Measurements from ENCODE around the gene DIAPH2.
"Not testable (repeated sequence)": the region's sequence is repeated elsewhere in the genome, so short reads cannot be mapped to it uniquely, and the experiment has no call there.

Gene DIAPH2

GRCh38 chrX:96792047-96792446, 107.4 kb downstream of the DIAPH2 start:
- in situ Hi-C loops (cut with MboI; ENCODE audit: low sequenced_read_pairs), result no loop called here
- H3K27me3 ChIP-seq (ENCODE audit: low read depth), result no peaks in the 10 kb centered on the region
- H3K4me3 ChIP-seq, result no peak overlapping the region
- no peaks in the 10 kb centered on the region for H3K9me3 ChIP-seq
- no peaks in the 10 kb centered on the region for H3K36me3 ChIP-seq (replicated peaks)
- H3K4me1 ChIP-seq, result peaks cover 15% of the 10 kb centered on the region
- no peak for DNase-seq (ENCODE audit: low spot score in 2 of 2)

- H3K9me3 ChIP-seq, result no peaks in the 10 kb centered on the region
- no peak for DNase-seq (ENCODE audit: low spot score in 2 of 2)
- H3K4me1 ChIP-seq, result peaks cover 11% of the 10 kb centered on the region
- H3K4me3 ChIP-seq, result no peak overlapping the region
- in situ Hi-C loops (cut with MboI; ENCODE audit: low sequenced_read_pairs), result no loop called here
- H3K36me3 ChIP-seq (replicated peaks), result no peaks in the 10 kb centered on the region
- no peaks in the 10 kb centered on the region for H3K27me3 ChIP-seq (ENCODE audit: low read depth)
Measured at GRCh38 chrX:96798982-96799381, 114.3 kb downstream of the DIAPH2 start.

GRCh38 chrX:96807318-96807717, 122.7 kb downstream of the DIAPH2 start:
- H3K36me3 ChIP-seq (replicated peaks), result no peaks in the 10 kb centered on the region
- in situ Hi-C loops (cut with MboI; ENCODE audit: low sequenced_read_pairs), result no loop called here
- H3K4me3 ChIP-seq, result no peak overlapping the region
- DNase-seq (ENCODE audit: low spot score in 2 of 2), result no peak
- no peaks in the 10 kb centered on the region for H3K27me3 ChIP-seq (ENCODE audit: low read depth)
- peaks cover 3% of the 10 kb centered on the region; the same call in 1 of the 2 replicates for H3K9me3 ChIP-seq
- no peaks in the 10 kb centered on the region; the same call in 1 of the 2 replicates for H3K4me1 ChIP-seq

DNA sequence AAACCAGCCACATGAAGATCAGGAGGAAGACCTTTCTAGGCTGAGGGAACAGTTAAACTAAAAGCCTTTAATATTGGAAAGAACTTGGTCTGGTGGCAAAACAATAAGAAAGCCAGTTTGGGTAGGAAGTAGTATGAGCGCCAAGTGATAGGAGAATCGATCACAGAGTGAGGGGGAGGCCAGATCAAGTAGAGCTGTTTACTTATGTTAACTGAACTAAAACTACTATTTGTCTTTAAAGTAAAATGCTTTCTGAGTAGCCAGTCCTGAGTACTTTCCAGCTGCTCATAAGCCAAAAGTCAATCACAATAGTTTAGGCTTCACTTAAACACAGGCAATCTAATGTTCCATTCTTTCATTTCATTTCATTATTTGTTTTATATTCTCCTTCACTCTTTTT, 136.3 kb downstream of the DIAPH2 start:
- in situ Hi-C loops (cut with MboI; ENCODE audit: low sequenced_read_pairs), result no loop called here
- H3K4me1 ChIP-seq, result no peaks in the 10 kb centered on the region; the same call in 1 of the 2 replicates
- no peaks in the 10 kb centered on the region for H3K36me3 ChIP-seq (replicated peaks)
- no peak for DNase-seq (ENCODE audit: low spot score in 2 of 2)
- H3K4me3 ChIP-seq, result no peak overlapping the region
- H3K27me3 ChIP-seq (ENCODE audit: low read depth), result no peaks in the 10 kb centered on the region
- no peaks in the 10 kb centered on the region for H3K9me3 ChIP-seq

DNA sequence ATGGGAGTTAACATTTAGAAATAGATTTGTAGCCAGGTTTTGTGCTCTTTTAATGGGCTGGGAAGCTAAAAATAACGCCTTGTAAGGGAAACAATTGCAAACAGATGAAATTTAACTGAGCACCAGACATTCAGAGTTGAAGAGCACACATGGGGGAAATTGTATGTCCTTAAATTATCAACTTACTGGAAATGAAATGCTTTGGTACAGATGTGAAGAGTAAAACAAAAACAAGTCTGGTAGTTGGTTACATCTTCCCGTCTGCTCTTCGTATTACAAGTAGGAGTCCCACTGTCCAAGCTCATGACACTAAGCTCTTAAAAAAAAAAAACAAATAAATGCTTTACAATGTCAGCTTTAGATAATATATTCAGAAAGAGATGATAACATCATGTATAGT, 139.5 kb downstream of the DIAPH2 start:
- no peak for DNase-seq (ENCODE audit: low spot score in 2 of 2)
- H3K36me3 ChIP-seq (replicated peaks), result no peaks in the 10 kb centered on the region
- no peaks in the 10 kb centered on the region for H3K9me3 ChIP-seq
- no peaks in the 10 kb centered on the region for H3K4me1 ChIP-seq
- no peaks in the 10 kb centered on the region for H3K27me3 ChIP-seq (ENCODE audit: low read depth)
- no peak overlapping the region for H3K4me3 ChIP-seq
- in situ Hi-C loops (cut with MboI; ENCODE audit: low sequenced_read_pairs), result no loop called here

- Histone ChIP-seq H3K9me3 (no peaks in the 10 kb centered on the region), H3K4me3 (no peak overlapping the region), H3K4me1 (peaks cover 6% of the 10 kb centered on the region), H3K27me3 (ENCODE audit: low read depth) (no peaks in the 10 kb centered on the region), H3K36me3 (replicated peaks) (no peaks in the 10 kb centered on the region; the same call in 1 of the 2 replicates)
- DNase-seq (ENCODE audit: low spot score in 2 of 2), result no peak
- in situ Hi-C loops (cut with MboI; ENCODE audit: low sequenced_read_pairs), result no loop called here
Measured at GRCh38 chrX:96833333-96833732, 148.7 kb downstream of the DIAPH2 start.

DNA sequence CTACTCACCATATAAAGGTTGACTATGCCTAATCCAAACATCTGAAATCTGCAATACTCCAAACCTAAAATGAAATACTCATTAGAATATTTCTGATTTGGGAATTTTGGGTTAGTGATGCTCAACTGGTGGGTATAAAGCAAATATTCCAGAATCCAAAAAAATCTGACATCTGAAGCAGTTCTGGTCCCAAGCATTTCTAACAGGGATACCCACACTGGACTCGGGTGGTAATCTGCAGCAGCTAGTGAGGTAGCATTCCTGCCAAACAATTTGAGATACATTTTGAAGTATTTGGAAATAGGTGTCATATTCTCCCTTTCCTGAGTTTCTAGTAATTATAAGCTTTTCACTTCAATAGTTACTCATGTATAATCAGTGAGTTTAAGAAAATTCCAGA, 149.5 kb downstream of the DIAPH2 start:
- H3K36me3 ChIP-seq (replicated peaks), result no peaks in the 10 kb centered on the region; the same call in 1 of the 2 replicates
- H3K27me3 ChIP-seq (ENCODE audit: low read depth), result no peaks in the 10 kb centered on the region
- in situ Hi-C loops (cut with MboI; ENCODE audit: low sequenced_read_pairs), result no loop called here
- no peak overlapping the region for H3K4me3 ChIP-seq
- DNase-seq (ENCODE audit: low spot score in 2 of 2), result no peak
- peaks cover 11% of the 10 kb centered on the region for H3K4me1 ChIP-seq
- no peaks in the 10 kb centered on the region for H3K9me3 ChIP-seq

GRCh38 chrX:96835660-96836289, 151.1 kb downstream of the DIAPH2 start:
- Histone ChIP-seq H3K36me3 (replicated peaks) (no peaks in the 10 kb centered on the region; the same call in 1 of the 2 replicates), H3K4me3 (no peak overlapping the region), H3K4me1 (peaks cover 11% of the 10 kb centered on the region), H3K9me3 (no peaks in the 10 kb centered on the region), H3K27me3 (ENCODE audit: low read depth) (no peaks in the 10 kb centered on the region)
- in situ Hi-C loops (cut with MboI; ENCODE audit: low sequenced_read_pairs), result no loop called here
- DNase-seq (ENCODE audit: low spot score in 2 of 2), result no peak

GRCh38 chrX:96837808-96838207, 153.2 kb downstream of the DIAPH2 start:
- Histone ChIP-seq H3K27me3 (ENCODE audit: low read depth) (no peaks in the 10 kb centered on the region), H3K9me3 (no peaks in the 10 kb centered on the region), H3K36me3 (replicated peaks) (no peaks in the 10 kb centered on the region), H3K4me3 (no peak overlapping the region), H3K4me1 (peaks cover 26% of the 10 kb centered on the region)
- DNase-seq (ENCODE audit: low spot score in 2 of 2), result no peak
- in situ Hi-C loops (cut with MboI; ENCODE audit: low sequenced_read_pairs), result no loop called here

- H3K27me3 ChIP-seq (ENCODE audit: low read depth), result no peaks in the 10 kb centered on the region
- in situ Hi-C loops (cut with MboI; ENCODE audit: low sequenced_read_pairs), result no loop called here
- H3K36me3 ChIP-seq (replicated peaks), result no peaks in the 10 kb centered on the region
- DNase-seq (ENCODE audit: low spot score in 2 of 2), result no peak
- no peak overlapping the region for H3K4me3 ChIP-seq
- peaks cover 31% of the 10 kb centered on the region for H3K4me1 ChIP-seq
- no peaks in the 10 kb centered on the region for H3K9me3 ChIP-seq
Measured at GRCh38 chrX:96838537-96838936, 153.9 kb downstream of the DIAPH2 start.

GRCh38 chrX:96841325-96841724, 156.7 kb downstream of the DIAPH2 start:
- H3K4me3 ChIP-seq, result no peak overlapping the region
- H3K27me3 ChIP-seq (ENCODE audit: low read depth), result no peaks in the 10 kb centered on the region
- in situ Hi-C loops (cut with MboI; ENCODE audit: low sequenced_read_pairs), result no loop called here
- H3K4me1 ChIP-seq, result peaks cover 47% of the 10 kb centered on the region
- peak in 1 of 2 experiments; percentile 35 for DNase-seq (ENCODE audit: low spot score in 2 of 2)
- H3K36me3 ChIP-seq (replicated peaks), result no peaks in the 10 kb centered on the region
- no peaks in the 10 kb centered on the region for H3K9me3 ChIP-seq

- DNase-seq (ENCODE audit: low spot score in 2 of 2); H3K9me3 ChIP-seq; H3K4me3 ChIP-seq; H3K27me3 ChIP-seq (ENCODE audit: low read depth); H3K36me3 ChIP-seq (replicated peaks); in situ Hi-C loops (cut with MboI; ENCODE audit: low sequenced_read_pairs): not testable (repeated sequence)
- peaks cover 51% of the 10 kb centered on the region for H3K4me1 ChIP-seq
Measured at GRCh38 chrX:96841866-96842265, 157.2 kb downstream of the DIAPH2 start.

- peaks cover 47% of the 10 kb centered on the region for H3K4me1 ChIP-seq
- no peaks in the 10 kb centered on the region for H3K27me3 ChIP-seq (ENCODE audit: low read depth)
- no peaks in the 10 kb centered on the region for H3K9me3 ChIP-seq
- peak; percentile 82 to 92 for DNase-seq (ENCODE audit: low spot score in 2 of 2)
- H3K36me3 ChIP-seq (replicated peaks), result no peaks in the 10 kb centered on the region
- H3K4me3 ChIP-seq, result no peak overlapping the region
- in situ Hi-C loops (cut with MboI; ENCODE audit: low sequenced_read_pairs), result no loop called here
Measured at GRCh38 chrX:96843566-96843965, 158.9 kb downstream of the DIAPH2 start.

GRCh38 chrX:96846841-96847240, 162.2 kb downstream of the DIAPH2 start:
- Histone ChIP-seq H3K36me3 (replicated peaks) (no peaks in the 10 kb centered on the region), H3K9me3 (no peaks in the 10 kb centered on the region), H3K4me1 (peaks cover 38% of the 10 kb centered on the region), H3K4me3 (no peak overlapping the region), H3K27me3 (ENCODE audit: low read depth) (no peaks in the 10 kb centered on the region)
- in situ Hi-C loops (cut with MboI; ENCODE audit: low sequenced_read_pairs), result no loop called here
- peak; percentile 70 to 96 for DNase-seq (ENCODE audit: low spot score in 2 of 2)

- H3K4me3 ChIP-seq; in situ Hi-C loops (cut with MboI; ENCODE audit: low sequenced_read_pairs); H3K27me3 ChIP-seq (ENCODE audit: low read depth); H3K4me1 ChIP-seq; H3K9me3 ChIP-seq; DNase-seq (ENCODE audit: low spot score in 2 of 2); H3K36me3 ChIP-seq (replicated peaks): not testable (repeated sequence)
Measured at GRCh38 chrX:96859422-96859821, 174.8 kb downstream of the DIAPH2 start.

All from HAP-1 (cell line).